Transverse colon (tissue), 4 donors: ENCODE results near the gene FAM162A. TPM values are rescaled to one million over a fixed set of nuclear protein-coding genes. Genes with fewer than 3 reads are reported as not detected.
A peak's percentile ranks its signal among the peaks of the same experiment; 100 is the strongest.

Source experiments
- DNase-seq: peaks from one replicate; pipeline ENCODE4 v3.0.0-alpha.2; 2019
- H3K27ac ChIP-seq, 4 donors: fragments of 200-600 bp; sonication (generic); 2 replicates each; pipeline ENCODE4 v1.5.1; 2016 to 2018; ENCODE audit warnings: inconsistent platforms in 4 of 4
- H3K27me3 ChIP-seq: fragments of 200-600 bp; sonication (generic); 2 replicates; pipeline ENCODE4 v1.5.1; 2017; ENCODE audit warnings: inconsistent platforms
- H3K36me3 ChIP-seq, 4 donors: fragments of 200-600 bp; sonication (generic); 2 replicates each; pipeline ENCODE4 v1.5.1; 2017 to 2019; ENCODE audit warnings: inconsistent platforms in 4 of 4
- H3K4me1 ChIP-seq, 4 donors: fragments of 200-600 bp; sonication (generic); 2 replicates each; pipeline ENCODE4 v1.5.1; 2017 to 2020; ENCODE audit warnings: inconsistent platforms in 4 of 4
- H3K4me3 ChIP-seq, 4 donors: fragments of 200-600 bp; sonication (generic); 1 replicate in 1 of 4; 2 replicates in 3 of 4; pipeline versions ENCODE4 v1.5.1 to v1.6.1; 2017 to 2019; ENCODE audit warnings: inconsistent platforms in 4 of 4
- H3K9me3 ChIP-seq, 2 donors: fragments of 200-600 bp; sonication (generic); 2 replicates each; pipeline ENCODE4 v1.5.1; 2017 to 2019; ENCODE audit warnings: inconsistent platforms in 2 of 2
- EP300 ChIP-seq: sonication (generic); formaldehyde crosslinking; IDR thresholded peaks from one replicate; pipeline ENCODE4 v1.6.1; 2017; ENCODE audit warnings: antibody characterized with exemption, low read depth
- POLR2A ChIP-seq: fragments of 450-650 bp; IDR thresholded peaks from one replicate; pipeline ENCODE4 v1.6.1; 2016; ENCODE audit warnings: antibody characterized with exemption, mild to moderate bottlenecking, moderate library complexity
- POLR2AphosphoS5 ChIP-seq, 3 donors: sonication (generic); formaldehyde crosslinking; IDR thresholded peaks; one replicate each; pipeline ENCODE4 v1.6.1; 2016; ENCODE audit warnings: antibody characterized with exemption in 3 of 3
- WGBS, 2 donors: methylation state at CpG; one replicate each; pipeline ENCODE4 v1.1.5; 2018; ENCODE audit warnings: low coverage in 1 of 2; 5-methylcytosine and 5-hydroxymethylcytosine counted together
- in situ Hi-C, 4 donors: fragments of 200-750 bp; cut with MboI; loops; one replicate each; pipeline versions ENCODE4 v1.15.0 to v1.15.1; 2017; ENCODE audit warnings: low sequenced_read_pairs in 3 of 4, low pct_ligation_motif_present in 1 of 4, low pct_unique_long_range_greater_than_20kb in 1 of 4
- intact Hi-C: fragments of 100-400 bp; cut with DNase I; formaldehyde crosslinking; loops from one replicate; pipeline ENCODE4 v1.15.1; 2023; ENCODE audit warnings: low total_unique reads
- total RNA-seq, 4 donors: library from RNA; depleted of rRNA; stranded (reverse); fragments of >200 nt; gene quantifications; one replicate each; pipeline ENCODE4 v1.1.0, GENCODE V29; 2016
- TF ChIP-seq, protein P1 (sequence below), 5 experiments: fragments of 200-600 bp in 3 of 5; fragments of 450-650 bp in 2 of 5; sonication (generic) in 3 of 5; IDR thresholded peaks; 1 replicate in 2 of 5; 2 replicates in 3 of 5; pipeline ENCODE4 v1.5.1; 2016 to 2017; ENCODE audit warnings: antibody characterized with exemption in 5 of 5, inconsistent platforms in 3 of 5, mild to moderate bottlenecking in 2 of 5, moderate library complexity in 1 of 5

Gene FAM162A
- total RNA-seq, 4 donors from 2014 or later: 11.2 to 116 (median 57.6) TPM

DNA sequence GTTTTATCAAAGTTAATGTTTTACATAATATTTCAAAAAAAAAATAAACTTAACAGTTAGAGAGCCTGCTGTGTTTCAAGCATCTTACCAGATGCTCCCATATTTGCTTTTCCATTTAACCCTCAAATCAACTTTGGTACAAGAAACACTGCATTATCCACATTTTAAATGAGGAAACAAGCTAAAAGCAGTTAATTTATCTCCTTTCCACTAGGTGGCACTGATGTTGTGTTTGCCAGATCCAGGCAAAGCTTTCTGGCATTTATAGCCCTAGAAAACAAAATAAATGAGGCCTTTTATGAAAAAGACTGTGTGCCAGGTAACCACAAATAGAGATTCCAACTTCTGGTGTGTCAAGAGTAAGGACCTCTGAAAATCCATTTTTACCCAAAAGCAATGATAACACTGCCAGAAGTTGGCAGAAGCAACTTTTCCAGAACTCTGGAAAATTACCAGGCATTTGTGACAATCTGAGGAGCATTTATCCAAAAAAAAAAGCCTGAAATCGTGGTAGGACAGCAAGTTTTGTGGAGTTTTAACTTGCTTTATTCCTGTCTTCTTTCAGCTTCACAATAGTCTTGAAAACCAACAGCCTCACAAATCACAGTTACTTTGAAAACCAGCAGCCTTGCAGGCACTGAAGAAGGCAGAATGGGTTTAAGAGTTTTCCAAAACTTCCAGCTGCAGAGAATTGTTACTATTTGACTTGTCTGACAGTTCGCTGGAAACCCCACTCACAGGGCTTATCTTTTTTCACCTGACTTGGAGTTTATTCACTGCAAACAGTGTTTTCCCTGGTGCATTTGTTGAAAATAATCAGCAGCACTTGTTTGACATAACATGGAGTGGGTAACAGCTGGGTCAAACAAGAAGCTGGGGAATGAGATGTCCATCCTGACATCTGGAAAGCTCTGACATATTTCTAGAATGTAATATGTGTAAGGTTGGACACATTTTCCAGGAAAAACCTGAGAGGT, 9.2 kb downstream of the FAM162A start:
- Histone ChIP-seq H3K27me3 (no peaks in the 10 kb centered on the region), H3K4me3 (no peak overlapping the region), H3K27ac (peak overlapping the region in 3 of 4 donors; percentile 0 to 23 (median 4)), H3K36me3 (peaks cover 0 to 7% (median 0%) of the 10 kb centered on the region in 4 donors), H3K9me3 (no peaks in the 10 kb centered on the region), H3K4me1 (peaks cover 4 to 18% (median 10%) of the 10 kb centered on the region in 4 donors)
- intact Hi-C loops (loop anchor here (5.0 kb wide), 1 partner anchor 289 kb away; the partner anchor contains the start of gene PARP14), in situ Hi-C loops (loop anchor here in 2 of 4 donors (10.0 to 25.0 kb wide), 2 partner anchors 282 to 294 kb away; partner anchors contain the start of gene PARP14 (in 1 of the 2))
- no peak for DNase-seq
- no peak for TF ChIP-seq POLR2A
- TF ChIP-seq, protein P1, sequence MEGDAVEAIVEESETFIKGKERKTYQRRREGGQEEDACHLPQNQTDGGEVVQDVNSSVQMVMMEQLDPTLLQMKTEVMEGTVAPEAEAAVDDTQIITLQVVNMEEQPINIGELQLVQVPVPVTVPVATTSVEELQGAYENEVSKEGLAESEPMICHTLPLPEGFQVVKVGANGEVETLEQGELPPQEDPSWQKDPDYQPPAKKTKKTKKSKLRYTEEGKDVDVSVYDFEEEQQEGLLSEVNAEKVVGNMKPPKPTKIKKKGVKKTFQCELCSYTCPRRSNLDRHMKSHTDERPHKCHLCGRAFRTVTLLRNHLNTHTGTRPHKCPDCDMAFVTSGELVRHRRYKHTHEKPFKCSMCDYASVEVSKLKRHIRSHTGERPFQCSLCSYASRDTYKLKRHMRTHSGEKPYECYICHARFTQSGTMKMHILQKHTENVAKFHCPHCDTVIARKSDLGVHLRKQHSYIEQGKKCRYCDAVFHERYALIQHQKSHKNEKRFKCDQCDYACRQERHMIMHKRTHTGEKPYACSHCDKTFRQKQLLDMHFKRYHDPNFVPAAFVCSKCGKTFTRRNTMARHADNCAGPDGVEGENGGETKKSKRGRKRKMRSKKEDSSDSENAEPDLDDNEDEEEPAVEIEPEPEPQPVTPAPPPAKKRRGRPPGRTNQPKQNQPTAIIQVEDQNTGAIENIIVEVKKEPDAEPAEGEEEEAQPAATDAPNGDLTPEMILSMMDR (IDR thresholded peaks at IDR 0.05): peak; percentile 62 to 79 (median 65)
- WGBS, 2 donors: 43% methylated on average over 2 of the region's 2 CpGs

DNA sequence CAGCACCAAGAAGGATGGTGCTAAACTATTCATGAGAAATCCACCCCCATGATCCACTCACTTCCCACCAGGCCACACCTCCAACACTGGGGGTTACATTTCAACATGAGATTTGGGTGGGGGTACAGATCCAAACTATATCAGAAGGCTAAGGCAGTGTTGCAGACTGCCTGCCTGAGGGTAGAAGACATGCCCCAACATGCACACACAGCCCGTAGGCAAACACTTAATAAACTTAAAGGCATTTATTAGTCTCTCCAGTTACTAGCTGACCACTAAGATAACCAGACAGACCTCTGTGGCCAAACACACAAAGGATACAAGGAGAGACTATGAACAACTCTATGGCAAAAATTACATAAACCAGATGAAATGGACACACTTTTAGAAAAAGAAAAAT, 10.2 kb downstream of the FAM162A start:
- Histone ChIP-seq H3K27ac (no peak overlapping the region), H3K27me3 (no peaks in the 10 kb centered on the region), H3K4me1 (peaks cover 4 to 18% (median 10%) of the 10 kb centered on the region in 4 donors), H3K9me3 (no peaks in the 10 kb centered on the region), H3K36me3 (peaks cover 0 to 7% (median 0%) of the 10 kb centered on the region in 4 donors), H3K4me3 (no peak overlapping the region)
- TF ChIP-seq POLR2AphosphoS5 (IDR thresholded peaks at IDR 0.05) (no peak), EP300 (no peak), POLR2A (no peak)
- TF ChIP-seq, protein P1 (IDR thresholded peaks at IDR 0.05): no peak
- in situ Hi-C loops (loop anchor here in 2 of 4 donors (10.0 to 25.0 kb wide), 2 partner anchors 281 to 293 kb away; partner anchors contain the start of gene PARP14 (in 1 of the 2)), intact Hi-C loops (loop anchor here (5.0 kb wide), 1 partner anchor 288 kb away; the partner anchor contains the start of gene PARP14)
- WGBS, 2 donors: 92% methylated on average over 1 of the region's 1 CpG; no CpG with 5 or more reads in 1 of the 2 donors
- no peak for DNase-seq

DNA sequence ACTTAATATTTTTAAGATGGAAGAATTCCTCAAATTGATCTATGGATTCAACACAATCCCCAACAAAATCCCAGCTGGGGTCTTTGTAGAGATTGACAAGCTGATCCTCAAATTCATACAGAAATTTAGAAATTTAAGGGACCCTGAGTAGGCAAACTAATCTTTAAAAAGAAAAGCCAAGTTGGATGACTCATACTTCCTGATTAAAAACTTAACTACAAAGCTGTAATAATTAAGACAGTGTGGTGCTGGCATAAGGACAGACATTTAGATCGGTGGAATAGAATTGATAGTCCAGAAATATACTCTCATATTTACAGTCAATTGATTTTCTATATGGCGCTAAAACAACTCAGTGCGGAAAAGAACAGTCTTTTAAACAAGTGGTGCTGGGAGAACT, 11.6 kb downstream of the FAM162A start:
- no peaks in the 10 kb centered on the region for H3K9me3 ChIP-seq
- no peak for DNase-seq
- H3K4me1 ChIP-seq: peaks cover 4 to 15% (median 10%) of the 10 kb centered on the region in 4 donors
- TF ChIP-seq POLR2A (no peak), EP300 (no peak), POLR2AphosphoS5 (IDR thresholded peaks at IDR 0.05) (no peak)
- TF ChIP-seq, protein P1 (IDR thresholded peaks at IDR 0.05): no peak
- no peak overlapping the region for H3K27ac ChIP-seq
- H3K36me3 ChIP-seq: peaks cover 0 to 7% (median 0%) of the 10 kb centered on the region in 4 donors
- H3K4me3 ChIP-seq: no peak overlapping the region
- H3K27me3 ChIP-seq: no peaks in the 10 kb centered on the region
- 59 to 64% methylated on average over 3 of the region's 3 CpGs for WGBS, 2 donors
- in situ Hi-C loops: loop anchor here in 2 of 4 donors (10.0 to 25.0 kb wide), 2 partner anchors 279 to 292 kb away; partner anchors contain the start of gene PARP14 (in 1 of the 2)
- intact Hi-C loops: no loop called here

DNA sequence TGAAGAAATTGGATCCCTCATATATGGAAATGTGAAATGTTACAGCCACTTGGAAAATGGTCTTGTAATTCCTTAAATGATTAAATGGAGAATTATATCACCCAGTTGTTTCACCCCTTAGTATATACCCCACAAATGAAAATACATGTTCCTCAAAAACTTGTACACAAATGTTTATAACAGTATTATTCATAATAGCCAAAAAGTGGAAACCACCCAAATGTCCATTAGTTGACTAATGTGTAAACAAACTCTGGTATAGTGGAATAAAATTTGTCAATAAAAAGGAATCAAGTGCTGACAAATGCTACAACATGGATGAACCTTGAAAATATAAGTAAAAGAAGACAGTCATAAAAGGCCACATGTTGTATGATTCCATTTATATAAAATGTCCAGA, 12.5 kb downstream of the FAM162A start:
- in situ Hi-C loops (loop anchor here in 2 of 4 donors (10.0 to 25.0 kb wide), 2 partner anchors 278 to 291 kb away; partner anchors contain the start of gene PARP14 (in 1 of the 2)), intact Hi-C loops (no loop called here)
- no peaks in the 10 kb centered on the region for H3K9me3 ChIP-seq
- H3K36me3 ChIP-seq: peaks cover 0 to 7% (median under 1%) of the 10 kb centered on the region in 4 donors
- no peak overlapping the region for H3K27ac ChIP-seq
- H3K4me3 ChIP-seq: no peak overlapping the region
- no peaks in the 10 kb centered on the region for H3K27me3 ChIP-seq
- DNase-seq: no peak
- peaks cover 4 to 13% (median 8%) of the 10 kb centered on the region in 4 donors for H3K4me1 ChIP-seq
- TF ChIP-seq EP300: no peak
- TF ChIP-seq, protein P1 (IDR thresholded peaks at IDR 0.05): no peak
- TF ChIP-seq POLR2A: no peak
- TF ChIP-seq POLR2AphosphoS5 (IDR thresholded peaks at IDR 0.05): no peak
